Measurements from ENCODE around the gene ARF6. TPM values are rescaled to one million over a fixed set of nuclear protein-coding genes. Genes with fewer than 3 reads are reported as not detected.

ARF6 gene
- total RNA-seq, 1 experiment from 2014 or later = 49.2 TPM

DNA sequence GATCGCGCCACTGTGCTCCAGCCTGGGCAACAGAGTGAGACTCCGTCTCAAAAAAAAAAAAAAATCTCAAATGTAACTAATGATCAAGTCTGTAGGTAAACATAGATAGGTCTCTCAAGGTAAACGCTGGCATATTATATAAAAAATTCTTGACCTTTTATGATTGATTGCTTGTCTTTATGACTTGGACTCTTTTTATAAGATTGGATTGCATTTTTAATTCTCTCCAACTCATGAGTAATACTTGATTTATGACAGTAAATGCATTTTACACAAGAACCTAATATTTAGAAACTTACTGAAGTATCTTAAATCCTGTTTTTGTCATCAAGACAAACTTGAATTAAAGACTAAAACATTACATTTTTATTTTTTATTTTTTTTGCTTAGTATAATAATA lies 16.1 kb downstream of the ARF6 start:
- no peak overlapping the region for H3K27ac Mint-ChIP-seq
- H3K23ac ChIP-seq (ENCODE audit: insufficient read length, low read depth, low read length) = no peak overlapping the region
- no peak overlapping the region for H2BK12ac ChIP-seq (ENCODE audit: insufficient read length, low read depth, low read length)

More for the DNA sequence above, 16.1 kb downstream of the ARF6 start:
- WGBS (ENCODE audit: extremely low coverage, insufficient read length, low lambda C conversion rate) = no CpG with 5 or more reads among the region's 4 CpGs
- H3K4me1 Mint-ChIP-seq = peaks cover 9% of the 10 kb centered on the region in 2 experiments
- Histone ChIP-seq H3K4me2 (ENCODE audit: insufficient read depth, insufficient read length, low read length) (no peak overlapping the region), H3K4ac (ENCODE audit: low read depth, low read length) (no peak overlapping the region), H4K5ac (ENCODE audit: insufficient read length, low read depth, low read length) (no peak overlapping the region), H2BK15ac (ENCODE audit: low read depth, low read length) (no peak overlapping the region), H3K14ac (ENCODE audit: insufficient read depth, low read length) (no peak overlapping the region), H4K8ac (replicated peaks; ENCODE audit: insufficient read length, low read depth, low read length) (no peak overlapping the region), H2BK5ac (ENCODE audit: insufficient read length, low read length) (no peak overlapping the region), H3K79me1 (ENCODE audit: insufficient read depth, low read depth, low read length, poor library complexity, severe bottlenecking) (no peaks in the 10 kb centered on the region), H3K79me2 (ENCODE audit: insufficient read depth, low read length) (no peaks in the 10 kb centered on the region), H2AFZ (ENCODE audit: low read length) (no peak overlapping the region), H3K23me2 (ENCODE audit: insufficient read length, low read depth, low read length, poor library complexity, severe bottlenecking) (no peaks in the 10 kb centered on the region), H2BK20ac (ENCODE audit: low read depth, low read length, poor library complexity, severe bottlenecking) (no peak overlapping the region), H3K56ac (ENCODE audit: insufficient read length, low read depth, low read length) (no peak overlapping the region), H3K9ac (ENCODE audit: extremely low read depth, insufficient read length, low read length) (no peak overlapping the region), H3K9me3 (ENCODE audit: control insufficient read depth, low read depth, low read length) (no peaks in the 10 kb centered on the region), H3K27me3 (ENCODE audit: insufficient read depth, low read length) (no peaks in the 10 kb centered on the region), H3K4me1 (ENCODE audit: insufficient read depth, low read length) (no peaks in the 10 kb centered on the region), H2BK120ac (ENCODE audit: low read depth, low read length, poor library complexity, severe bottlenecking) (no peak overlapping the region), H4K91ac (ENCODE audit: insufficient read length, low read depth, low read length) (no peak overlapping the region), H3K18ac (ENCODE audit: insufficient read length, low read depth, low read length) (no peak overlapping the region), H3T11ph (ENCODE audit: low read length) (no peak overlapping the region), H4K20me1 (ENCODE audit: control insufficient read depth, insufficient read depth, insufficient read length) (no peaks in the 10 kb centered on the region), H2AK5ac (ENCODE audit: insufficient read length, low read length) (no peak overlapping the region), H3K27ac (ENCODE audit: insufficient read length, low read depth, low read length) (no peak overlapping the region)
- no peaks in the 10 kb centered on the region for H3K27me3 Mint-ChIP-seq (ENCODE audit: low read depth)
- no peak overlapping the region for H3K4me3 Mint-ChIP-seq
- H3K9me3 Mint-ChIP-seq = no peaks in the 10 kb centered on the region; a peak in 1 of 5 replicates
- no peaks in the 10 kb centered on the region for H3K36me3 Mint-ChIP-seq (ENCODE audit: insufficient read depth in 1 of 3, low read depth in 3 of 3)
- no peak for DNase-seq
- TF ChIP-seq, protein P1, sequence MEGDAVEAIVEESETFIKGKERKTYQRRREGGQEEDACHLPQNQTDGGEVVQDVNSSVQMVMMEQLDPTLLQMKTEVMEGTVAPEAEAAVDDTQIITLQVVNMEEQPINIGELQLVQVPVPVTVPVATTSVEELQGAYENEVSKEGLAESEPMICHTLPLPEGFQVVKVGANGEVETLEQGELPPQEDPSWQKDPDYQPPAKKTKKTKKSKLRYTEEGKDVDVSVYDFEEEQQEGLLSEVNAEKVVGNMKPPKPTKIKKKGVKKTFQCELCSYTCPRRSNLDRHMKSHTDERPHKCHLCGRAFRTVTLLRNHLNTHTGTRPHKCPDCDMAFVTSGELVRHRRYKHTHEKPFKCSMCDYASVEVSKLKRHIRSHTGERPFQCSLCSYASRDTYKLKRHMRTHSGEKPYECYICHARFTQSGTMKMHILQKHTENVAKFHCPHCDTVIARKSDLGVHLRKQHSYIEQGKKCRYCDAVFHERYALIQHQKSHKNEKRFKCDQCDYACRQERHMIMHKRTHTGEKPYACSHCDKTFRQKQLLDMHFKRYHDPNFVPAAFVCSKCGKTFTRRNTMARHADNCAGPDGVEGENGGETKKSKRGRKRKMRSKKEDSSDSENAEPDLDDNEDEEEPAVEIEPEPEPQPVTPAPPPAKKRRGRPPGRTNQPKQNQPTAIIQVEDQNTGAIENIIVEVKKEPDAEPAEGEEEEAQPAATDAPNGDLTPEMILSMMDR (conservative IDR thresholded peaks at IDR 0.05) = no peak
